A673 (cell line): ENCODE results near the gene ADGRG3. TPM values are rescaled to one million over a fixed set of nuclear protein-coding genes. Genes with fewer than 3 reads are reported as not detected.

Source experiments
- BruUV-seq: library from RNA; stranded (reverse); fragments of 400-500 nt; replicated peaks from 2 replicates; lab custom pipeline; 2021; lab: Mats Ljungman, UMichigan
- CTCF ChIA-PET: fragments of 300-600 bp; sonication (Branson Sonifier 250); formaldehyde crosslinking; loops from one replicate; lab custom pipeline; 2022; ENCODE audit warnings: antibody characterized with exemption; lab: Charles Lee
- POLR2A ChIA-PET: fragments of 300-600 bp; sonication (Branson Sonifier 250); formaldehyde crosslinking; loops from one replicate; lab custom pipeline; 2022; ENCODE audit warnings: antibody characterized with exemption; ENCODE audit not compliant: low non-redundant PET; lab: Charles Lee
- DNase-seq: peaks from one replicate; pipeline ENCODE4 v3.0.0-alpha.2; 2015; ENCODE audit warnings: low spot score
- H3K27ac ChIP-seq: fragments of 200-600 bp; sonication (generic); 2 replicates; pipeline ENCODE4 v1.5.1; 2016; ENCODE audit warnings: mixed run types, low read depth, mild to moderate bottlenecking, mixed read lengths, antibody characterized with exemption, low read length; ENCODE audit not compliant: poor library complexity, severe bottlenecking
- H3K27me3 ChIP-seq: fragments of 200-600 bp; sonication (generic); replicated peaks from 2 replicates; pipeline ENCODE4 v1.6.1; 2017; ENCODE audit warnings: mixed run types, low read depth, mild to moderate bottlenecking, mixed read lengths, antibody characterized with exemption, low read length; ENCODE audit not compliant: insufficient read depth, poor library complexity
- H3K36me3 ChIP-seq: fragments of 200-600 bp; sonication (generic); 2 replicates; pipeline ENCODE4 v1.6.1; 2016; ENCODE audit warnings: mixed run types, mild to moderate bottlenecking, mixed read lengths, antibody characterized with exemption, low read length; ENCODE audit not compliant: insufficient read depth, poor library complexity, severe bottlenecking
- H3K4me1 ChIP-seq: fragments of 200-600 bp; sonication (generic); 2 replicates; pipeline ENCODE4 v1.6.1; 2017; ENCODE audit warnings: mixed run types, mild to moderate bottlenecking, mixed read lengths, antibody characterized with exemption, low read length; ENCODE audit not compliant: insufficient read depth, poor library complexity, severe bottlenecking
- H3K4me3 ChIP-seq: fragments of 200-600 bp; sonication (generic); 2 replicates; pipeline ENCODE4 v1.5.1; 2016; ENCODE audit warnings: low read depth, mixed run types, mild to moderate bottlenecking, mixed read lengths, low read length; ENCODE audit not compliant: poor library complexity, severe bottlenecking
- H3K9me3 ChIP-seq: fragments of 200-600 bp; sonication (generic); 2 replicates; pipeline ENCODE4 v1.6.1; 2016; ENCODE audit warnings: mixed run types, low read depth, mild to moderate bottlenecking, mixed read lengths, antibody characterized with exemption, low read length; ENCODE audit not compliant: poor library complexity, severe bottlenecking
- CTCF ChIP-seq: fragments of 300-800, 200-600 bp; sonication (generic); conservative IDR thresholded peaks from 2 replicates; pipeline ENCODE4 v1.5.1; 2017; ENCODE audit warnings: low read depth, mild to moderate bottlenecking, antibody characterized with exemption, low read length, moderate library complexity, mixed read lengths
- EZH2 ChIP-seq: fragments of 200-600 bp; sonication (generic); IDR thresholded peaks from 2 replicates; pipeline ENCODE4 v1.6.1; 2017; ENCODE audit warnings: borderline replicate concordance, low read depth, mild to moderate bottlenecking, mixed read lengths, antibody characterized with exemption, low read length; ENCODE audit not compliant: poor library complexity, severe bottlenecking
- intact Hi-C: fragments of 100-400 bp; cut with micrococcal nuclease; formaldehyde crosslinking; loops from one replicate; pipeline ENCODE4 v1.10.0; 2022; ENCODE audit not compliant: unreplicated experiment
- total RNA-seq: library from RNA; stranded (reverse); gene quantifications from 2 replicates; pipeline ENCODE4 v1.2.3, GENCODE V29; 2021

Gene ADGRG3
- total RNA-seq, 1 experiment from 2014 or later, result not detected

DNA sequence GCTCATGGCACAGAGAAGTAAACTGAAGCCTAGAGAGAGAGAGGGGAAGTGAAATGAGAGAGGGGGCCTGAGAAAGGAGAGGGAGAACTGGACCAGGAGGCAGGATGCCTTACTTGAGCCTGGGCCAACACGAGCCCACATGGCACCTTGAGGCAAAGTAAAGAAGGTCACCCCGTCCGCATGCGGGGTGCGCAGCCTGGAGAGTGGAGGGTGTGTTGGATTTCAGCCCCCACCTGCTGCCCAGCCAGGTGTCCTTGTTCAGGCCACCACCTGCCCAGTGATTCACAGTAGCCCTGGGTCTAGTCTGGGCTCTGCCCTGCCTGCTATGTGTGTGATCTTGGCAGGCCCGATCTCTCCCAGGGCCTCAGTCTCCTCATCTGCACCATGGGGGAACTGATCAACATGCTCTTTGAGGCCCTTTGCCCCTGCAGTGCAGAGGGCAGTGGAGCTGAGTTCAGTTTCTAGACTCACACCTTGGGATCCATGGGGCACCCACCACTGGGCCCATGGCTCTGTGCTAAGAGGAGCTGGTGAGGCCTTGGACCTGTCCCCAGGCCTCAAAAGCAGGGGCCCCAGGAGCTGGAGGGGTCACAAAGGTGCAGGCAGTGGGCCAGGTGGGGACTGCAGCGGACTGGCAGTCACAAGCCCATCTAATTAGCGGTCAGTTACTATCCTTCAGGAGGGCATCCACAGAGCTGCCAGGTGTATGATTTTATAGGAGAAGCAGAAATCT lies 16.7 kb downstream of the ADGRG3 start:
- no peak overlapping the region for H3K27ac ChIP-seq
- intact Hi-C loops, result no loop called here
- no peak overlapping the region for H3K4me3 ChIP-seq
- no peaks in the 10 kb centered on the region for H3K27me3 ChIP-seq
- no peaks in the 10 kb centered on the region for H3K36me3 ChIP-seq
- peaks cover 3% of the 10 kb centered on the region for H3K4me1 ChIP-seq
- ChIA-PET POLR2A (no interaction called here), CTCF (no interaction called here)
- DNase-seq, result no peak
- TF ChIP-seq EZH2, result no peak
- no peak for TF ChIP-seq CTCF
- H3K9me3 ChIP-seq, result no peaks in the 10 kb centered on the region
- no TSS peak for BruUV-seq

- Histone ChIP-seq H3K27me3 (no peaks in the 10 kb centered on the region), H3K36me3 (no peaks in the 10 kb centered on the region), H3K4me1 (peaks cover 3% of the 10 kb centered on the region), H3K9me3 (no peaks in the 10 kb centered on the region), H3K27ac (no peak overlapping the region), H3K4me3 (no peak overlapping the region)
- no peak for DNase-seq
- TF ChIP-seq CTCF (no peak), EZH2 (no peak)
- POLR2A ChIA-PET, result no interaction called here
- no TSS peak for BruUV-seq
- intact Hi-C loops, result no loop called here
- CTCF ChIA-PET, result no interaction called here
These were observed 17.5 kb downstream of the ADGRG3 start for GRCh38 chr16:57685633-57686032.

- H3K27me3 ChIP-seq, result no peaks in the 10 kb centered on the region
- no peaks in the 10 kb centered on the region for H3K36me3 ChIP-seq
- no peak overlapping the region for H3K27ac ChIP-seq
- no peak overlapping the region for H3K4me3 ChIP-seq
- DNase-seq, result no peak
- POLR2A ChIA-PET, result interaction anchor here (0.6 kb wide), 1 partner anchor 55 kb away, joined by 3 read pairs; no protein-coding TSS in a partner anchor
- H3K9me3 ChIP-seq, result no peaks in the 10 kb centered on the region
- CTCF ChIA-PET, result no interaction called here
- no TSS peak for BruUV-seq
- TF ChIP-seq CTCF, result no peak
- TF ChIP-seq EZH2, result no peak
- H3K4me1 ChIP-seq, result no peaks in the 10 kb centered on the region
- intact Hi-C loops, result no loop called here
These were observed 18.5 kb downstream of the ADGRG3 start for GRCh38 chr16:57686577-57686976.
